Endodermal cell (in vitro differentiated cells): ENCODE data around the gene FER. TPM values are rescaled to one million over a fixed set of nuclear protein-coding genes. Genes with fewer than 3 reads are reported as not detected.

ENCODE experiments used
- DNase-seq: peaks from one replicate; pipeline ENCODE4 v3.0.0-alpha.2; 2017
- H3K27ac ChIP-seq: 2 replicates; pipeline ENCODE4 v1.5.1; 2013; ENCODE audit warnings: mild to moderate bottlenecking, low read depth, low read length, moderate library complexity
- H3K27me3 ChIP-seq: 2 replicates; pipeline ENCODE4 v1.6.1; 2013; ENCODE audit warnings: mild to moderate bottlenecking, low read length, moderate library complexity; ENCODE audit not compliant: insufficient read depth, control insufficient read depth, poor library complexity, severe bottlenecking
- H3K36me3 ChIP-seq: 2 replicates; pipeline ENCODE4 v1.7.0; 2013; ENCODE audit warnings: mild to moderate bottlenecking, low read length, moderate library complexity; ENCODE audit not compliant: control insufficient read depth, insufficient read depth
- H3K4me1 ChIP-seq: one replicate; pipeline ENCODE4 v1.7.0; 2013; ENCODE audit warnings: low read length; ENCODE audit not compliant: control insufficient read depth, insufficient read depth
- H3K4me3 ChIP-seq: 2 replicates; pipeline ENCODE4 v1.5.1; 2013; ENCODE audit warnings: mild to moderate bottlenecking, low read length, moderate library complexity
- H3K9ac ChIP-seq: 2 replicates; pipeline ENCODE4 v1.6.1; 2013; ENCODE audit warnings: mild to moderate bottlenecking, low read length, moderate library complexity; ENCODE audit not compliant: poor library complexity, severe bottlenecking; ENCODE audit errors: extremely low read depth
- H3K9me3 ChIP-seq: 2 replicates; pipeline ENCODE4 v1.6.1; 2013; ENCODE audit warnings: mild to moderate bottlenecking, low read length, moderate library complexity; ENCODE audit not compliant: control insufficient read depth
- H3K27ac Mint-ChIP-seq: 2 replicates; pipeline ENCODE4 v1.8.0; 2020; ENCODE audit warnings: mixed read lengths
- H3K27me3 Mint-ChIP-seq: 2 replicates; pipeline ENCODE4 v1.8.0; 2021; ENCODE audit warnings: mild to moderate bottlenecking, mixed read lengths; ENCODE audit not compliant: insufficient read depth
- H3K36me3 Mint-ChIP-seq: 2 replicates; pipeline ENCODE4 v1.8.0; 2020; ENCODE audit warnings: low read depth, mixed read lengths
- H3K4me1 Mint-ChIP-seq: 2 replicates; pipeline ENCODE4 v1.8.0; 2020; ENCODE audit warnings: mixed read lengths
- H3K4me3 Mint-ChIP-seq: 2 replicates; pipeline ENCODE4 v1.8.0; 2020; ENCODE audit warnings: mild to moderate bottlenecking, moderate library complexity, mixed read lengths
- H3K9me3 Mint-ChIP-seq: 2 replicates; pipeline ENCODE4 v1.8.0; 2020; ENCODE audit warnings: mild to moderate bottlenecking, mixed read lengths
- WGBS, 2 experiments: methylation state at CpG; one replicate each; pipeline versions ENCODE4 v1.1.5 to v1.1.7; 2013; ENCODE audit warnings: missing lambda C conversion rate in 2 of 2, mixed read lengths in 1 of 2; ENCODE audit not compliant: insufficient coverage in 1 of 2, insufficient read length in 1 of 2; 5-methylcytosine and 5-hydroxymethylcytosine counted together
- total RNA-seq, 2 donors: library from RNA; stranded (reverse); fragmentation: NEBNext Ultra II Directional in 1 of 2; extraction: Animal tissue kit (Norgen Biotek cat#: 25700) in 1 of 2; gene quantifications; 2 replicates in 1 of 2; 3 replicates in 1 of 2; pipeline ENCODE4 v1.2.1, GENCODE V29; 2021
- TF ChIP-seq, protein P1 (sequence below): fragments of 200-600 bp; sonication (generic); conservative IDR thresholded peaks from 2 replicates; pipeline ENCODE4 v1.5.0; 2021; ENCODE audit warnings: antibody characterized with exemption, mild to moderate bottlenecking

The FER gene
- total RNA-seq, 2 donors from 2014 or later, result 24.5 to 26.8 TPM

GRCh38 chr5:108947164-108947563 is 199.5 kb downstream of the FER start:
- H3K4me1 ChIP-seq, result no peaks in the 10 kb centered on the region
- Mint-ChIP-seq H3K9me3 (no peaks in the 10 kb centered on the region), H3K27ac (no peak overlapping the region), H3K36me3 (no peaks in the 10 kb centered on the region), H3K4me3 (no peak overlapping the region), H3K4me1 (no peaks in the 10 kb centered on the region), H3K27me3 (no peaks in the 10 kb centered on the region)
- no peak overlapping the region for H3K9ac ChIP-seq
- WGBS, 2 experiments, result 82% methylated on average over 1 of the region's 1 CpG; no CpG with 5 or more reads in 1 of the 2 experiments
- DNase-seq, result no peak
- TF ChIP-seq, protein P1, sequence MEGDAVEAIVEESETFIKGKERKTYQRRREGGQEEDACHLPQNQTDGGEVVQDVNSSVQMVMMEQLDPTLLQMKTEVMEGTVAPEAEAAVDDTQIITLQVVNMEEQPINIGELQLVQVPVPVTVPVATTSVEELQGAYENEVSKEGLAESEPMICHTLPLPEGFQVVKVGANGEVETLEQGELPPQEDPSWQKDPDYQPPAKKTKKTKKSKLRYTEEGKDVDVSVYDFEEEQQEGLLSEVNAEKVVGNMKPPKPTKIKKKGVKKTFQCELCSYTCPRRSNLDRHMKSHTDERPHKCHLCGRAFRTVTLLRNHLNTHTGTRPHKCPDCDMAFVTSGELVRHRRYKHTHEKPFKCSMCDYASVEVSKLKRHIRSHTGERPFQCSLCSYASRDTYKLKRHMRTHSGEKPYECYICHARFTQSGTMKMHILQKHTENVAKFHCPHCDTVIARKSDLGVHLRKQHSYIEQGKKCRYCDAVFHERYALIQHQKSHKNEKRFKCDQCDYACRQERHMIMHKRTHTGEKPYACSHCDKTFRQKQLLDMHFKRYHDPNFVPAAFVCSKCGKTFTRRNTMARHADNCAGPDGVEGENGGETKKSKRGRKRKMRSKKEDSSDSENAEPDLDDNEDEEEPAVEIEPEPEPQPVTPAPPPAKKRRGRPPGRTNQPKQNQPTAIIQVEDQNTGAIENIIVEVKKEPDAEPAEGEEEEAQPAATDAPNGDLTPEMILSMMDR, result no peak
- H3K27me3 ChIP-seq, result no peaks in the 10 kb centered on the region
- H3K9me3 ChIP-seq, result no peaks in the 10 kb centered on the region
- H3K4me3 ChIP-seq, result no peak overlapping the region
- H3K36me3 ChIP-seq, result no peaks in the 10 kb centered on the region
- no peak overlapping the region for H3K27ac ChIP-seq

DNA sequence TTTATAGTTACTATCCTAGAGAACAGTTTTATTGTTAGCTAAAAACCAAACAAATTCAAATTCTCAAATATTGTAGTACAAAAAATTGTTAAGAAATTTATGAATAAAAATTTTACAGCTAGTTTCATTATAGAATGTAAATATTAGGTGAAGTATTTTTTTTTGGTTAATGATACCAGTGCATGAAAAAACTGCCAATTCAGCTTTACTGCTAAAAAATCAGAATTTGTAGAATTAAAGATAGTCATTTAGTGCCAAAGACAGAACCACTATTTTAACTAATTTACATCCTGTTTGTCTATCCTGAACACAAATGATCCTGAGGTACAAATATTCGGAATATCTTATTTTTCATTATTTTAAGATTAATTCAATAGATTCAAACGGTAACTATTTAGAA is 202.6 kb downstream of the FER start:
- no peaks in the 10 kb centered on the region for H3K27me3 Mint-ChIP-seq
- H3K9me3 ChIP-seq, result no peaks in the 10 kb centered on the region
- H3K4me3 ChIP-seq, result no peak overlapping the region
- H3K27me3 ChIP-seq, result no peaks in the 10 kb centered on the region
- no peaks in the 10 kb centered on the region for H3K36me3 Mint-ChIP-seq
- H3K27ac Mint-ChIP-seq, result no peak overlapping the region
- no peaks in the 10 kb centered on the region for H3K4me1 ChIP-seq
- H3K9ac ChIP-seq, result no peak overlapping the region
- WGBS, 2 experiments, result 92% methylated on average over 1 of the region's 2 CpGs; no CpG with 5 or more reads in 1 of the 2 experiments
- no peak for DNase-seq
- peaks cover 5% of the 10 kb centered on the region for H3K4me1 Mint-ChIP-seq
- H3K4me3 Mint-ChIP-seq, result no peak overlapping the region
- H3K27ac ChIP-seq, result no peak overlapping the region
- TF ChIP-seq, protein P1, result no peak
- no peaks in the 10 kb centered on the region for H3K9me3 Mint-ChIP-seq
- no peaks in the 10 kb centered on the region for H3K36me3 ChIP-seq

DNA sequence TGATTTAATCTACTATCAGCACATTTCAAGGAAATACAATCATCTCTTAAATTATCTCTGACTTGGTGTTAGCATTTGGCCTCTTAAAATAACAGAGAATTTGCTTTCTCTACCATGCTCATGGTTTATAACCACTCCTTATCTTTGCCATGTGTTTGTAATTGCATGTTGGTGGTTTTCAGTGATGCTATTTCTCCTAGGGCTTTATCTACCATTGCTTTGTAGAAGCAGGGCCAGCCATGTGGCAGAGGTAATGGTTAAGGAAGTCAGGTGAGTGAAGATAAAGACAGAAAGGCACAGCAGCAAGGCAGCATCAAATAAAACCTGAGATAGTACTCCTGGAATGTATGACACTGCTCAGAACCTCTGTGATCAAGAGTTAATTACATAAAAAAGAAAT is 206.2 kb downstream of the FER start:
- peak overlapping the region; percentile 23 for H3K27ac Mint-ChIP-seq
- no peak overlapping the region for H3K4me3 Mint-ChIP-seq
- Histone ChIP-seq H3K4me3 (no peak overlapping the region), H3K9ac (no peak overlapping the region), H3K9me3 (no peaks in the 10 kb centered on the region), H3K27me3 (no peaks in the 10 kb centered on the region), H3K36me3 (no peaks in the 10 kb centered on the region), H3K4me1 (no peaks in the 10 kb centered on the region), H3K27ac (no peak overlapping the region)
- no peaks in the 10 kb centered on the region for H3K27me3 Mint-ChIP-seq
- H3K36me3 Mint-ChIP-seq, result no peaks in the 10 kb centered on the region
- no peaks in the 10 kb centered on the region for H3K9me3 Mint-ChIP-seq
- TF ChIP-seq, protein P1, result no peak
- DNase-seq, result no peak
- peaks cover 5% of the 10 kb centered on the region for H3K4me1 Mint-ChIP-seq
